Peyer's patch (tissue), 4 donors: ENCODE data around the gene PPFIA3.

Source experiments
- CTCF ChIP-seq, 6 experiments: fragments of 450-650 bp in 4 of 6; fragments of 200-600 bp in 2 of 6; sonication (generic) in 1 of 6; IDR thresholded peaks; one replicate each; pipeline ENCODE4 v1.5.1; 2017 to 2019; ENCODE audit warnings: antibody characterized with exemption in 6 of 6, mild to moderate bottlenecking in 3 of 6, moderate library complexity in 1 of 6
- POLR2A ChIP-seq, 2 donors: fragments of 450-650 bp; IDR thresholded peaks; one replicate each; pipeline ENCODE4 v1.5.1; 2017; ENCODE audit warnings: antibody characterized with exemption in 2 of 2, mild to moderate bottlenecking in 2 of 2, moderate library complexity in 2 of 2

GRCh38 chr19:49080392-49080791 is 39.0 kb upstream of the PPFIA3 start:
- no peak for TF ChIP-seq CTCF (IDR thresholded peaks at IDR 0.05)
- TF ChIP-seq POLR2A (IDR thresholded peaks at IDR 0.05), result no peak
